Panc1 (cell line): ENCODE measurements around the gene YIPF4. TPM values are rescaled to one million over a fixed set of nuclear protein-coding genes. Genes with fewer than 3 reads are reported as not detected.
"Not testable (repeated sequence)": the region's sequence is repeated elsewhere in the genome, so short reads cannot be mapped to it uniquely, and the experiment has no call there.

Experiments used
- ATAC-seq: fragments of 200-7000 bp; cut with Tn5 transposase; 2 replicates; pipeline ENCODE4 v1.9.1; 2020; ENCODE audit warnings: mild to moderate bottlenecking, moderate library complexity
- BruUV-seq: library from RNA; stranded (reverse); fragments of 400-500 nt; replicated peaks from 2 replicates; lab custom pipeline; 2021; lab: Mats Ljungman, UMichigan
- CTCF ChIA-PET: fragments of 300-600 bp; sonication (Branson Sonifier 250); formaldehyde crosslinking; loops from one replicate; lab custom pipeline; 2022; ENCODE audit warnings: antibody characterized with exemption; lab: Charles Lee
- POLR2A ChIA-PET: fragments of 300-600 bp; sonication (Branson Sonifier 250); formaldehyde crosslinking; loops from one replicate; lab custom pipeline; 2022; ENCODE audit warnings: antibody characterized with exemption; lab: Charles Lee
- DNase-seq: peaks from one replicate; pipeline ENCODE4 v3.0.0-alpha.2; 2010; ENCODE audit warnings: low read depth, low spot score
- H3K27ac ChIP-seq: 2 replicates; pipeline ENCODE4 v1.5.1; 2011; ENCODE audit warnings: mild to moderate bottlenecking, low read length, inconsistent platforms
- H3K27me3 ChIP-seq: fragments of 200-500 bp; sonication (Bioruptor generic); 2 replicates; pipeline ENCODE4 v1.6.0; 2014; ENCODE audit warnings: low read length, inconsistent platforms; ENCODE audit not compliant: control insufficient read depth, insufficient read depth
- H3K36me3 ChIP-seq: fragments of 200-500 bp; sonication (Bioruptor generic); 2 replicates; pipeline ENCODE4 v1.5.1; 2014; ENCODE audit warnings: inconsistent platforms, mild to moderate bottlenecking, low read length, moderate library complexity; ENCODE audit not compliant: control insufficient read depth, insufficient read depth
- H3K4me1 ChIP-seq: 2 replicates; pipeline ENCODE4 v1.5.1; 2011; ENCODE audit warnings: inconsistent platforms, mild to moderate bottlenecking, low read length, moderate library complexity; ENCODE audit not compliant: control insufficient read depth, insufficient read depth
- H3K4me3 ChIP-seq, 2 experiments: 2 replicates each; pipeline ENCODE4 v1.5.1; 2011 to 2012; ENCODE audit warnings: low read depth in 2 of 2, low read length in 2 of 2, mild to moderate bottlenecking in 2 of 2, inconsistent platforms in 1 of 2, moderate library complexity in 1 of 2
- H3K9me3 ChIP-seq: fragments of 200-500 bp; sonication (Bioruptor generic); 2 replicates; pipeline ENCODE4 v1.5.1; 2014; ENCODE audit warnings: low read depth, mild to moderate bottlenecking, inconsistent platforms, low read length, moderate library complexity; ENCODE audit not compliant: control insufficient read depth, insufficient read depth
- POLR2AphosphoS5 ChIP-seq: IDR thresholded peaks from 2 replicates; pipeline ENCODE4 v1.6.1; 2012; ENCODE audit warnings: mild to moderate bottlenecking, low read depth, low read length, moderate library complexity
- SIN3A ChIP-seq: IDR thresholded peaks from 2 replicates; pipeline ENCODE4 v1.6.1; 2012; ENCODE audit warnings: low read depth, mild to moderate bottlenecking, low read length, moderate library complexity, borderline replicate concordance; ENCODE audit not compliant: insufficient read depth
- TCF7L2 ChIP-seq: IDR thresholded peaks from 2 replicates; pipeline ENCODE4 v1.6.1; 2011; ENCODE audit warnings: mild to moderate bottlenecking, low read depth, low read length, inconsistent platforms
- in situ Hi-C: cut with HindIII; loops from 2 replicates; pipeline ENCODE4 v1.10.0; 2016; ENCODE audit warnings: low sequenced_read_pairs, low pct_unique_long_range_greater_than_20kb
- intact Hi-C: fragments of 100-400 bp; cut with micrococcal nuclease; formaldehyde crosslinking; loops from one replicate; pipeline ENCODE4 v1.10.0; 2022; ENCODE audit not compliant: unreplicated experiment
- total RNA-seq: library from RNA; stranded (reverse); gene quantifications from one replicate; pipeline ENCODE4 v1.2.1, GENCODE V29; 2021; ENCODE audit not compliant: unreplicated experiment
- TF ChIP-seq, protein P1 (sequence below): fragments of 450-650 bp; IDR thresholded peaks from 2 replicates; pipeline ENCODE4 v1.5.1; 2017; ENCODE audit warnings: mild to moderate bottlenecking
- TF ChIP-seq, protein P2 (sequence below), 2 experiments: IDR thresholded peaks; 2 replicates each; pipeline ENCODE4 v1.6.1; 2011 to 2012; ENCODE audit warnings: low read depth in 2 of 2, control low read depth in 1 of 2, low read length in 1 of 2, mild to moderate bottlenecking in 1 of 2, moderate library complexity in 1 of 2; ENCODE audit not compliant: insufficient read depth in 1 of 2

YIPF4 gene
- total RNA-seq, 1 experiment from 2014 or later, result 45.9 TPM

DNA sequence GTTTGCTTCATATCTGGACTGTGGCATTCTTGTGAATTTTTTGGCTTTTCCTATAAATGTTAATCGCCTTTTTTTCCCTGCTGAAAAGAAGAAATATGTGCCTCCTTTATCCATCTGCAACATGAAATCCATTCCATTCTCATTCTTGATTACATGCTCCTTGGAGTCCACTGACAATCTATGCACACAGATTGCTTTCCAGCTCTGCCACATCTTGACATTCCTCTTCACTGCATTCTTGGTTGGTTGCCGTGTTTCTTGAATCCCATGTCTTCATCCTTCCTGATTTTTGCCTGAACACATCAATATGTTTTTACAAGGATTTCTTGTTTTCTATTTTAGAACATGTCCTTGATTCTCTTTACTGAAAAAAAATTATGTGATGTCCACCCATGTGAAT lies 52.4 kb downstream of the YIPF4 start:
- no peaks in the 10 kb centered on the region for H3K36me3 ChIP-seq
- no peaks in the 10 kb centered on the region for H3K27me3 ChIP-seq
- no peak overlapping the region for H3K4me3 ChIP-seq
- H3K27ac ChIP-seq, result no peak overlapping the region
- no TSS peak for BruUV-seq
- intact Hi-C loops (no loop called here), in situ Hi-C loops (no loop called here)
- TF ChIP-seq POLR2AphosphoS5 (no peak), TCF7L2 (no peak), SIN3A (no peak)
- TF ChIP-seq, protein P1, sequence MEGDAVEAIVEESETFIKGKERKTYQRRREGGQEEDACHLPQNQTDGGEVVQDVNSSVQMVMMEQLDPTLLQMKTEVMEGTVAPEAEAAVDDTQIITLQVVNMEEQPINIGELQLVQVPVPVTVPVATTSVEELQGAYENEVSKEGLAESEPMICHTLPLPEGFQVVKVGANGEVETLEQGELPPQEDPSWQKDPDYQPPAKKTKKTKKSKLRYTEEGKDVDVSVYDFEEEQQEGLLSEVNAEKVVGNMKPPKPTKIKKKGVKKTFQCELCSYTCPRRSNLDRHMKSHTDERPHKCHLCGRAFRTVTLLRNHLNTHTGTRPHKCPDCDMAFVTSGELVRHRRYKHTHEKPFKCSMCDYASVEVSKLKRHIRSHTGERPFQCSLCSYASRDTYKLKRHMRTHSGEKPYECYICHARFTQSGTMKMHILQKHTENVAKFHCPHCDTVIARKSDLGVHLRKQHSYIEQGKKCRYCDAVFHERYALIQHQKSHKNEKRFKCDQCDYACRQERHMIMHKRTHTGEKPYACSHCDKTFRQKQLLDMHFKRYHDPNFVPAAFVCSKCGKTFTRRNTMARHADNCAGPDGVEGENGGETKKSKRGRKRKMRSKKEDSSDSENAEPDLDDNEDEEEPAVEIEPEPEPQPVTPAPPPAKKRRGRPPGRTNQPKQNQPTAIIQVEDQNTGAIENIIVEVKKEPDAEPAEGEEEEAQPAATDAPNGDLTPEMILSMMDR, result no peak
- TF ChIP-seq, protein P2, sequence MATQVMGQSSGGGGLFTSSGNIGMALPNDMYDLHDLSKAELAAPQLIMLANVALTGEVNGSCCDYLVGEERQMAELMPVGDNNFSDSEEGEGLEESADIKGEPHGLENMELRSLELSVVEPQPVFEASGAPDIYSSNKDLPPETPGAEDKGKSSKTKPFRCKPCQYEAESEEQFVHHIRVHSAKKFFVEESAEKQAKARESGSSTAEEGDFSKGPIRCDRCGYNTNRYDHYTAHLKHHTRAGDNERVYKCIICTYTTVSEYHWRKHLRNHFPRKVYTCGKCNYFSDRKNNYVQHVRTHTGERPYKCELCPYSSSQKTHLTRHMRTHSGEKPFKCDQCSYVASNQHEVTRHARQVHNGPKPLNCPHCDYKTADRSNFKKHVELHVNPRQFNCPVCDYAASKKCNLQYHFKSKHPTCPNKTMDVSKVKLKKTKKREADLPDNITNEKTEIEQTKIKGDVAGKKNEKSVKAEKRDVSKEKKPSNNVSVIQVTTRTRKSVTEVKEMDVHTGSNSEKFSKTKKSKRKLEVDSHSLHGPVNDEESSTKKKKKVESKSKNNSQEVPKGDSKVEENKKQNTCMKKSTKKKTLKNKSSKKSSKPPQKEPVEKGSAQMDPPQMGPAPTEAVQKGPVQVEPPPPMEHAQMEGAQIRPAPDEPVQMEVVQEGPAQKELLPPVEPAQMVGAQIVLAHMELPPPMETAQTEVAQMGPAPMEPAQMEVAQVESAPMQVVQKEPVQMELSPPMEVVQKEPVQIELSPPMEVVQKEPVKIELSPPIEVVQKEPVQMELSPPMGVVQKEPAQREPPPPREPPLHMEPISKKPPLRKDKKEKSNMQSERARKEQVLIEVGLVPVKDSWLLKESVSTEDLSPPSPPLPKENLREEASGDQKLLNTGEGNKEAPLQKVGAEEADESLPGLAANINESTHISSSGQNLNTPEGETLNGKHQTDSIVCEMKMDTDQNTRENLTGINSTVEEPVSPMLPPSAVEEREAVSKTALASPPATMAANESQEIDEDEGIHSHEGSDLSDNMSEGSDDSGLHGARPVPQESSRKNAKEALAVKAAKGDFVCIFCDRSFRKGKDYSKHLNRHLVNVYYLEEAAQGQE (IDR thresholded peaks at IDR 0.05; ENCODE audit: insufficient read depth in 1 of 2, low read depth in 2 of 2, low read length in 1 of 2), result no peak
- POLR2A ChIA-PET, result interaction anchor here (0.7 kb wide), 1 partner anchor 176 kb away, joined by 7 read pairs; no protein-coding TSS in a partner anchor
- DNase-seq (no peak), ATAC-seq (no peak)
- CTCF ChIA-PET, result no interaction called here
- H3K4me1 ChIP-seq, result no peaks in the 10 kb centered on the region
- no peaks in the 10 kb centered on the region for H3K9me3 ChIP-seq

DNA sequence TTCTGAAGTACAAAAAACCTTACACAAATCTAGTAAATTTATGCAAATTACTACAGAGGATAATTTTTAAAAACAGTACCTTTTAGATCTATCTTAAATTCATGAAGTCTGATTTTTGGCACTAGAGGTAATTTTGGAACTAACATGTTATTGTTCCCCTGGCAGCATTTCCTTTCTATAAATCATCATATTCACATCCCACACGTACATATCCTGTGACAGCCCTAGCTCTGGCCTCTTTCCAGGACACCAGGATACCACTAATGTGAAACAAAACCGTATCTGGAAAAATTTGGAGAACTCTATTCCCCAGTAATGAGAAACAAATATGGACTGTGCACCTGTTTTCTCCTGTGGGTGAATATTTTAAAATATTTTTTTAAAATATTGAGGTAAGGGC lies 65.1 kb downstream of the YIPF4 start:
- CTCF ChIA-PET, result no interaction called here
- no TSS peak for BruUV-seq
- in situ Hi-C loops (no loop called here), intact Hi-C loops (no loop called here)
- Histone ChIP-seq H3K4me1 (no peaks in the 10 kb centered on the region), H3K36me3 (no peaks in the 10 kb centered on the region), H3K4me3 (no peak overlapping the region), H3K27ac (no peak overlapping the region), H3K27me3 (no peaks in the 10 kb centered on the region), H3K9me3 (no peaks in the 10 kb centered on the region)
- DNase-seq, result no peak
- TF ChIP-seq, protein P1, result no peak
- TF ChIP-seq POLR2AphosphoS5 (no peak), TCF7L2 (no peak), SIN3A (no peak)
- TF ChIP-seq, protein P2 (IDR thresholded peaks at IDR 0.05; ENCODE audit: insufficient read depth in 1 of 2, low read depth in 2 of 2, low read length in 1 of 2), result no peak
- ATAC-seq, result no peak
- POLR2A ChIA-PET, result no interaction called here

DNA sequence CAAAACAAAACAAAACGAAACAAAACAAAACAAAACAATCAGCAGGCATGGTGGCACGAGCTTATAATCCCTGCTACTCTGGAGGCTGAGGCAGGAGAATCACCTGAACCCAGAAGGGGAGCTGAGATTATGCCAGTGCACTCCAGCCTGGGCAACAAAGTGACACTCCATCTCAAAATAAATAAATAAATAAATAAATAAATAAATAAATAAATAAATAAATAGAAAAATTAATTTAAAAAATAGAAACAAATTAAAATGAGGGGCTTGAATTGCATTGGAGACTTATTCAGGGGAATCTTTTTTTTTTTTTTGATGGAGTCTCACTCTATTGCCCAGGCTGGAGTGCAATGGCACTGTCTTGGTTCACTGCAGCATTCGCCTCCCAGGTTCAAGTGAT lies 73.1 kb downstream of the YIPF4 start:
- CTCF ChIA-PET, result interaction anchor here (0.7 kb wide), 1 partner anchor 352 kb away, joined by 9 read pairs; no protein-coding TSS in a partner anchor
- in situ Hi-C loops, ATAC-seq, H3K9me3 ChIP-seq, H3K27ac ChIP-seq, intact Hi-C loops, POLR2A ChIA-PET, H3K36me3 ChIP-seq, DNase-seq, H3K27me3 ChIP-seq, BruUV-seq, H3K4me1 ChIP-seq, H3K4me3 ChIP-seq: not testable (repeated sequence)
